SK-N-MC (cell line): Measurements from ENCODE around the gene INSL4.

Experiments used
- EZH2 ChIP-seq: fragments of 200-600 bp; sonication (generic); IDR thresholded peaks from one replicate; pipeline ENCODE4 v1.6.1; 2017; ENCODE audit warnings: antibody characterized with exemption
- POLR2AphosphoS5 ChIP-seq: IDR thresholded peaks from 2 replicates; pipeline ENCODE4 v1.6.1; 2012; ENCODE audit warnings: mild to moderate bottlenecking, low read depth, low read length, borderline replicate concordance

DNA sequence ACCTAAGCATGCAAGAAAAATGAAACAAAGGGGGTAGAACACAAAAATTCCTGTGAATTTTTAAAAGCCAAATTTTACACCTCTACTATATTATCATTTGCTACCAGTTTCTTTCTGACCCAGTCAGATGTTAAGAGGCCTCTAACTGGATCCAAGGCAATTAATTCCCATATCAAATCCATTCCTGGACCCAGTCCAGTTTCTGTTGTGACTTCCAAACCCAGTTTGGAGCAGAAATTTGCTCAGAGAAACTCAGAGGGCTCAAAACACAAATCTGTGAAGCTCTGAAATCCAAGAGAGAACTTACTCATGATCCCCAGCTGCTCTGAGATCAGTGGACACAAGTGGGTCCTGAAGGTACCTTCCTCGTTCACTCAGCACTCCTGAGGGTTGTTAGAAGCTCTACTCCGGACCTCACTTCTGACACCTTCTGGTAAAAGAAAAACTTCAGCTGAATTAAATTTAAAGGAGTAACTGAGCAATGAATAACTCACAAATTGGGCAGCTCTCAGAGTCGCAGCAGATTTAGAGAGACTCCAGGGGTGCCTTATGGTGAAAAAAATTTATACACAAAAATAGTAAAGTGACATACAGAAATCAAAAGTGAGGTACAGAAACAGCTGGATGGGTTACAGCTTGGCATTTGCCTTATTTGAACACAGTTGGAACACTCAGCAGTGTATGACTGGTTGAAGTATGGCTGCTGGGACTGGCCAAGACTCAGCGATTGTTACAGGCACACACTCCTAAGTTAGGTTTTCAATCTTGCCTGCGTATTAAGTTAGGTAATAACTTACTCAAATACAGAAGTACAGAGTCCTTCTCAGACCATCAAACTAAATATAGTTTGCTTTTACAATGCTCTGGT is 32.4 kb downstream of the INSL4 start:
- TF ChIP-seq POLR2AphosphoS5 = no peak
- TF ChIP-seq EZH2 = no peak
